Fibroblast of lung (primary cell): ENCODE results near the gene DGLUCY. TPM values are rescaled to one million over a fixed set of nuclear protein-coding genes. Genes with fewer than 3 reads are reported as not detected.
A peak's percentile ranks its signal among the peaks of the same experiment; 100 is the strongest.
"Not testable (repeated sequence)": the region's sequence is repeated elsewhere in the genome, so short reads cannot be mapped to it uniquely, and the experiment has no call there.

Experiments used
- DNase-seq, 2 donors: peaks; one replicate each; pipeline versions ENCODE4 v3.0.0 to v3.0.0-alpha.2; 2010; ENCODE audit warnings: low read depth in 2 of 2
- H2AFZ ChIP-seq: 2 replicates; pipeline ENCODE4 v1.5.1; 2012; ENCODE audit warnings: low read length, control low read depth, inconsistent platforms
- H3K27ac ChIP-seq: 2 replicates; pipeline ENCODE4 v1.5.1; 2011; ENCODE audit warnings: low read length, control low read depth; ENCODE audit not compliant: insufficient read depth
- H3K27me3 ChIP-seq: 2 replicates; pipeline ENCODE4 v1.5.1; 2011; ENCODE audit warnings: mild to moderate bottlenecking, low read length; ENCODE audit not compliant: control insufficient read depth, insufficient read depth
- H3K36me3 ChIP-seq: 2 replicates; pipeline ENCODE4 v1.5.1; 2011; ENCODE audit warnings: low read length; ENCODE audit not compliant: control insufficient read depth, insufficient read depth
- H3K4me1 ChIP-seq: 2 replicates; pipeline ENCODE4 v1.5.1; 2011; ENCODE audit warnings: low read length; ENCODE audit not compliant: control insufficient read depth, insufficient read depth; ENCODE audit errors: extremely low read depth
- H3K4me2 ChIP-seq: 2 replicates; pipeline ENCODE4 v1.5.1; 2011; ENCODE audit warnings: low read length, control low read depth; ENCODE audit not compliant: insufficient read depth; ENCODE audit errors: extremely low read depth
- H3K4me3 ChIP-seq, 4 experiments: fragments of 200-600 bp in 1 of 4; sonication (generic) in 1 of 4; replicated peaks in 1 of 4; 2 replicates each; pipeline ENCODE4 v1.5.1; 2011 to 2016; ENCODE audit warnings: low read length in 4 of 4, low read depth in 3 of 4, mild to moderate bottlenecking in 3 of 4, control low read depth in 2 of 4, inconsistent platforms in 1 of 4, mixed read lengths in 1 of 4; ENCODE audit not compliant: insufficient read depth in 1 of 4; ENCODE audit errors: control extremely low read depth in 1 of 4
- H3K79me2 ChIP-seq: 2 replicates; pipeline ENCODE4 v1.5.1; 2012; ENCODE audit warnings: mild to moderate bottlenecking, low read length, inconsistent platforms; ENCODE audit not compliant: control insufficient read depth, insufficient read depth
- H3K9ac ChIP-seq: 2 replicates; pipeline ENCODE4 v1.5.1; 2011; ENCODE audit warnings: mild to moderate bottlenecking, low read length, control low read depth; ENCODE audit not compliant: insufficient read depth
- H3K9me3 ChIP-seq: 2 replicates; pipeline ENCODE4 v1.5.1; 2012; ENCODE audit warnings: low read depth, low read length; ENCODE audit not compliant: control insufficient read depth, insufficient read depth
- H4K20me1 ChIP-seq: 2 replicates; pipeline ENCODE4 v1.5.1; 2011; ENCODE audit warnings: low read length; ENCODE audit not compliant: control insufficient read depth, insufficient read depth; ENCODE audit errors: extremely low read depth
- CTCF ChIP-seq, 2 donors: IDR thresholded peaks in 1 of 2; conservative IDR thresholded peaks in 1 of 2; 1 replicate in 1 of 2; 2 replicates in 1 of 2; pipeline ENCODE4 v1.5.1; 2011 to 2012; ENCODE audit warnings: low read length in 2 of 2, control low read depth in 1 of 2, inconsistent platforms in 1 of 2, low read depth in 1 of 2, mild to moderate bottlenecking in 1 of 2
- polyA plus RNA-seq, 2 donors: library from polyadenylated mRNA; depleted of rRNA in 1 of 2; stranded (reverse) in 1 of 2; unstranded in 1 of 2; fragments of >200 nt; gene quantifications; 2 replicates each; pipeline ENCODE4 v1.2.1, GENCODE V29; 2011 to 2012; ENCODE audit warnings: missing spikeins in 1 of 2
- total RNA-seq: library from RNA; depleted of rRNA; stranded (reverse); fragments of >200 nt; gene quantifications from 2 replicates; pipeline ENCODE4 v1.2.1, GENCODE V29; 2014

The DGLUCY gene
- total and polyA plus RNA-seq, 2 donors (not counting 1 experiment from before 2014, with no cell fraction given) = 26.7 to 62.1 TPM

GRCh38 chr14:91244501-91244901 is 130.6 kb downstream of the DGLUCY start, which contains the start of gene GPR68:
Gene GPR68 (minus strand): TSS chr14:91244704. CDS start chr14:91235050, 9,654 bp downstream.
- H3K4me3 ChIP-seq = peak within 1 kb of the TSS in 1 of 4 experiments; percentile 30
- H3K36me3 ChIP-seq = no peaks in the 10 kb centered on the region
- peaks cover 7% of the 10 kb centered on the region for H3K4me1 ChIP-seq
- peak; percentile 74 to 76 for DNase-seq
- no peak within 1 kb of the TSS for H3K9ac ChIP-seq
- no peaks in the 10 kb centered on the region for H4K20me1 ChIP-seq
- no peaks in the 10 kb centered on the region for H3K79me2 ChIP-seq
- peak within 1 kb of the TSS; percentile 63 for H3K4me2 ChIP-seq
- no peaks in the 10 kb centered on the region for H3K9me3 ChIP-seq
- no peak for TF ChIP-seq CTCF (conservative IDR thresholded peaks at IDR 0.05 in 1 of 2, IDR thresholded peaks at IDR 0.05 in 1 of 2; ENCODE audit: low read depth in 1 of 2, low read length in 2 of 2)
- peak within 1 kb of the TSS; percentile 57 for H3K27ac ChIP-seq
- no peaks in the 10 kb centered on the region for H3K27me3 ChIP-seq
- no peak within 1 kb of the TSS for H2AFZ ChIP-seq

DNA sequence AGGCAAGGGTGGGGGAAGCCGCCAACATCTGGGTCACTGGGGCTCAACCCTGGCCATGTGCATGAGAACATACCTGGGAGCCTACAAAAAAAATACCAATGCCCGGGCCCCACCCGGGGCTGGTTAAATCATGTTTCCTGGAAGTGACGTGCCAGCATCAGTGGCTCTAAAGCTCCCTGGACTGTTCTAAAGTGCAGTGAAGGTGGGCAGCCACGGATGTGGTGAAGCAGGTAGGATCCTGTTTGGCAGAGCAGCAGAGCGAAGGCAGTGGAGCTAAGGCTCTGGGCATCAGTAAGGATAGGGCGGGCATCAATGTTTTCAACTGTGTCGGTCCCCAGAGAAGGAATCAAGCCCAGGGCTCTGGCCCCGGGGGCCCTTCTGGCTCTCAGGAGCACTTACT is 131.2 kb downstream of the DGLUCY start:
- Histone ChIP-seq H3K27ac (no peak overlapping the region), H2AFZ (no peak overlapping the region), H3K9ac (no peak overlapping the region), H3K4me2 (no peak overlapping the region), H3K4me3 (no peak overlapping the region), H3K4me1 (peaks cover 7% of the 10 kb centered on the region), H3K79me2 (no peaks in the 10 kb centered on the region), H3K36me3 (no peaks in the 10 kb centered on the region), H3K27me3 (no peaks in the 10 kb centered on the region), H4K20me1 (no peaks in the 10 kb centered on the region), H3K9me3 (no peaks in the 10 kb centered on the region)
- TF ChIP-seq CTCF (conservative IDR thresholded peaks at IDR 0.05 in 1 of 2, IDR thresholded peaks at IDR 0.05 in 1 of 2; ENCODE audit: low read depth in 1 of 2, low read length in 2 of 2) = no peak
- no peak for DNase-seq

GRCh38 chr14:91245616-91246015 is 131.7 kb downstream of the DGLUCY start:
- H3K4me2 ChIP-seq, H3K79me2 ChIP-seq, H3K36me3 ChIP-seq, H3K9me3 ChIP-seq, H3K4me1 ChIP-seq, H3K9ac ChIP-seq, H3K27ac ChIP-seq, H3K4me3 ChIP-seq, H2AFZ ChIP-seq, H3K27me3 ChIP-seq, H4K20me1 ChIP-seq, DNase-seq: not testable (repeated sequence)
